Measurements from ENCODE around the gene PECR.

The PECR gene

GRCh38 chr2:216086207-216086893 lies 4.7 kb upstream of the PECR start:
- no peaks in the 10 kb centered on the region for H3K9me3 Mint-ChIP-seq
- peak overlapping the region; percentile 17 to 62 (median 28) for H3K27ac Mint-ChIP-seq
- no peak overlapping the region for H3K4me3 Mint-ChIP-seq
- H3K4me1 Mint-ChIP-seq = peaks cover 40% of the 10 kb centered on the region
- peaks cover 12% of the 10 kb centered on the region for H3K27me3 Mint-ChIP-seq (ENCODE audit: low read depth)
- no peak for TF ChIP-seq CTCF (IDR thresholded peaks at IDR 0.05; ENCODE audit: unreplicated experiment in 3 of 3)
- peaks cover 4% of the 10 kb centered on the region for H3K36me3 Mint-ChIP-seq (ENCODE audit: low read depth)

DNA sequence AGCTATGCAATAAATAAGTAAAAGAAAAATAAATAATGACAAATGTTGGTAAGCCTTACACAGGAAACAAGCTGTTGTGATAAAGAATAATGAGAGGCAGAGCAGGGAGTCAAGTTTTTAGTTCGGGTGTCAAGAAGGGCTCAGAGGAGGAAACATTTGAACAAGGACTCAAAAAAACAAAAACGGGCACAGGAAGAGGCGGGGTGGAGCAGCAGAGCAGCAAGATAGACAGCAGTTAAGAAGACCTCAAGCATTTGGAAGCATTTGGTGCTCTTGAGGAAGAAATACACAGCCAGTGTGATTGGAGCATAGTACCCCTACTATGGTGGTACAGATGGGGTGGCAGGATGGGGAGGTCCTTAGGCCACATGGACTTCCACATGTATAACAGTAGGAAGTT lies 2.9 kb upstream of the PECR start:
- H3K9me3 Mint-ChIP-seq = no peaks in the 10 kb centered on the region
- peaks cover 9% of the 10 kb centered on the region for H3K27me3 Mint-ChIP-seq (ENCODE audit: low read depth)
- H3K36me3 Mint-ChIP-seq (ENCODE audit: low read depth) = peaks cover 4% of the 10 kb centered on the region
- peak overlapping the region; percentile 90 to 97 (median 93) for H3K4me3 Mint-ChIP-seq
- H3K27ac Mint-ChIP-seq = peak overlapping the region; percentile 92 to 98 (median 92)
- no peak for TF ChIP-seq CTCF (IDR thresholded peaks at IDR 0.05; ENCODE audit: unreplicated experiment in 3 of 3)
- peaks cover 43% of the 10 kb centered on the region for H3K4me1 Mint-ChIP-seq

DNA sequence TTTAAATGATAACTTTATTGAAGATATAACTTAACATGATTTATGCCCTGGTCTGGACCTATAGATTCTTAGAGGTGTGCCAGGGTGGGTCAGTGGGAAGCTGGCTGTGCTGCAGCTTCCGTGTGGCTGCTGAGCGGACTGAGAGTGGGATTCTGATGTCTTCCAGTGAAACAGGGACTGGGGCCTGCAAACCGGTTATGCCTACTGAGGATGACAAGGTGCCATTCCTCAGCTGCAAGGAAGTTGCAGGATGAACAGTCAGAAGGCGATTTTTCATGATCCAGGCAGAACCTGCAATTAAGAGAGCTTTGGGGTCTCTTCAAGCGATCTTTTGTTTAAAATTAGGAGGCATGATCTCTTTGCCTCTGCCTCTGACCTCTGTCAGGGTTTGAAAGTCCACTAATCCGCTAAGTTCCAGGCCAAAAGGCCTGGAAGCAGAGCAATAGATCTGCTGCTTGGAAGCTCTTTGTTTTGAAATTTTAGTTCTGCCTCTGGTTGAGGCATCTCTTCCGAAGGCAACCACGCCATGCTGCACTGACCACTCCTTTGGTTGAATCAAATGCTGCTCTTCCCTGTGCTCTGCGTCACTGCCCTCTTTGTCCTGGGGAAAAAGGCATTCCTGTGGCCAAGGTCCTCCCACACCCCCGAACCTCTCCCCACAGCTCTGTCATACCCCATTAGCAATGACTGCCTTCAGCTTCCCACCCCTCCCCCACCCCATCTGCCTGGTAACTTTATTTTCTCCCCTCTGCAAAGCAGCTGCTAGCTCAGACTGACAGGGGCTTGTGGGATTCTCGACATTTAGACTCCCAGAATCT lies 2.1 kb upstream of the PECR start:
- Mint-ChIP-seq H3K36me3 (ENCODE audit: low read depth) (no peaks in the 10 kb centered on the region), H3K27me3 (ENCODE audit: low read depth) (peaks cover 9% of the 10 kb centered on the region), H3K4me1 (peaks cover 43% of the 10 kb centered on the region), H3K4me3 (peak overlapping the region; percentile 90 to 97 (median 93)), H3K27ac (peak overlapping the region; percentile 92 to 98 (median 92)), H3K9me3 (no peaks in the 10 kb centered on the region)
- TF ChIP-seq CTCF (IDR thresholded peaks at IDR 0.05; ENCODE audit: unreplicated experiment in 3 of 3) = no peak

DNA sequence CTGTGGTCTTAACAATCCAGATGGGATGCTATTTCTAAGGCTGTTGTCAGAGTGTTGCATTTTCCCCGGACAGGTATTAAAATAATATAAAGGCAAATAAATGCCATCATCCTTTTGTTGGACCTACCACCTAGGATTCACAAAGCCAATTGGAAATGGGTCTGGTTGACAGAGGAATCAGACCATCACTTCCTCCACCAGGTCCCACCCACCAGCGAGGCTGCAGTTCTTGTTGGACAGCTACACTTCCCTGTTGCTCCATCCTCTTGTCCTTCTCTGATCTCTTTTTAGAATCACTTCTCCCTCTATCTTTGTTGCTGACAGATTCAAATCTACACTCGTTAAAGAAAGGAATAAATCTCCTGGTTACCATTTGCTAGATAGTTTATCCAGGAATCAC lies 1.2 kb upstream of the PECR start:
- Mint-ChIP-seq H3K4me1 (peaks cover 43% of the 10 kb centered on the region), H3K27me3 (ENCODE audit: low read depth) (peaks cover 9% of the 10 kb centered on the region), H3K9me3 (no peaks in the 10 kb centered on the region), H3K4me3 (peak overlapping the region; percentile 90 to 97 (median 93)), H3K36me3 (ENCODE audit: low read depth) (no peaks in the 10 kb centered on the region), H3K27ac (peak overlapping the region; percentile 92 to 98 (median 92))
- no peak for TF ChIP-seq CTCF (IDR thresholded peaks at IDR 0.05; ENCODE audit: unreplicated experiment in 3 of 3)

DNA sequence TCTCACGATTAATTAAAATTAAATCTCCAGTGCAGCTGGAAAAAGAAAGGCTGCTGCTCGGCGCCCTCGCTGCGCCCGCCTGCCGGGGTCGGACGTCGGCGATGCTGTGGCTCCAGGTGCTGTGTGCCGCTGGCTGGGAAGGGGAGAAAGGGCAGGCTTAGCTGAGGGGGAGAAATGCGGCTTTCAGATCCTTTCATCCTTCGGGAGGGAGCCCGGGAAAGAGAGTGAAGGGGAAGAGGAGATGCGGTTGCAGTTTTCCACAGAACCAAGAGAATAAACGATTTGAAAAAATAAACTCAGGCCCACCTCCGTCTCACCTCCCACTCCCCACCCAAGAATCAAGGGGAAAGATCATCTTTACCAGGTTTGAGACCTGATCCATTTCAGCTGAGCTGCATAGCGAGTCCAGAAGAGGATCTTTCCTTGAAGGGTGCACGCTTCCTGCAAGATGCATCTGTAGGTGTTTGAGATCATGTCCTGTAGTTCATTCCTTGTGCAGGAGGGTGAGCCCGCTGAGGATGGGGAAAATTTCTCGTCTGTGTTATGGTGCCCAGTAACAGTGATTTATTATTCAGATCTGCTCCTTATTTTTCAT lies 605 bp upstream of the PECR start:
- TF ChIP-seq CTCF (IDR thresholded peaks at IDR 0.05; ENCODE audit: unreplicated experiment in 3 of 3) = no peak
- peaks cover 9% of the 10 kb centered on the region for H3K27me3 Mint-ChIP-seq (ENCODE audit: low read depth)
- peak overlapping the region; percentile 90 to 97 (median 93) for H3K4me3 Mint-ChIP-seq
- H3K36me3 Mint-ChIP-seq (ENCODE audit: low read depth) = no peaks in the 10 kb centered on the region
- peaks cover 43% of the 10 kb centered on the region for H3K4me1 Mint-ChIP-seq
- no peaks in the 10 kb centered on the region for H3K9me3 Mint-ChIP-seq
- peak overlapping the region; percentile 92 to 98 (median 92) for H3K27ac Mint-ChIP-seq
